ENCODE results near the gene ST6GAL1.

DNA sequence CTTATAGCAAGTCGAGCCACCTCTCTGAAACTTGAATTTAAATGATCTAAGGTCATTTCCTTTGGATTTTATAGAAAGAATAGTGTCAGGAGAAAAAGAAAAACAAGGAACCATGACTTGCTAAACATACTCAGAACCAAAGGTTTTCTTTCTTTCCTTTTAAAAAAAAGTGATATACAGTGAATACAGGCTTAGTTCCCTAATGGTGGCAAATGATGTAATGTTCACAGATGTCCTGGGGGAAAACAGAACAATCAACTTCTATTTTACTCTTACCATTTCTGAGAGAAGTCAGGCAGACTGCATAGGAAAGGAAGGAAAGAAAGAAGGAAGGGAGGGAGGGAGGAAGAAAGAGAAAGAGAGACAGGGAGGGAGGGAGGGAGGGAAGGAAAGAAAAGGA lies 56.5 kb downstream of the ST6GAL1 start:
- no peak for TF ChIP-seq SIN3A (IDR thresholded peaks at IDR 0.05; ENCODE audit: low read depth, low read length)
- TF ChIP-seq MYC (IDR thresholded peaks at IDR 0.05; ENCODE audit: insufficient read depth, insufficient read length, insufficient replicate concordance, low read length, severe bottlenecking) = no peak

Data from GM12878 (cell line).